Ectodermal cell (in vitro differentiated cells): ENCODE measurements around the gene OR51B4.
"Not testable (repeated sequence)": the region's sequence is repeated elsewhere in the genome, so short reads cannot be mapped to it uniquely, and the experiment has no call there.

ENCODE experiments used
- H3K27ac ChIP-seq: 2 replicates; pipeline ENCODE4 v1.7.0; 2013; ENCODE audit warnings: mild to moderate bottlenecking, low read depth, low read length; ENCODE audit not compliant: insufficient read depth, poor library complexity, severe bottlenecking
- H3K27me3 ChIP-seq: 2 replicates; pipeline ENCODE4 v1.7.0; 2013; ENCODE audit warnings: mild to moderate bottlenecking, low read length; ENCODE audit not compliant: insufficient read depth, control insufficient read depth, poor library complexity, severe bottlenecking
- H3K36me3 ChIP-seq: one replicate; pipeline ENCODE4 v1.7.0; 2013; ENCODE audit warnings: low read length; ENCODE audit not compliant: control insufficient read depth, insufficient read depth
- H3K4me1 ChIP-seq: one replicate; pipeline ENCODE4 v1.7.0; 2013; ENCODE audit warnings: low read length; ENCODE audit not compliant: control insufficient read depth, insufficient read depth
- H3K4me3 ChIP-seq: 2 replicates; pipeline ENCODE4 v1.7.0; 2013; ENCODE audit warnings: low read depth, low read length, control low read depth; ENCODE audit not compliant: insufficient read depth
- H3K9me3 ChIP-seq: 2 replicates; pipeline ENCODE4 v1.7.0; 2013; ENCODE audit warnings: mild to moderate bottlenecking, low read length, moderate library complexity; ENCODE audit not compliant: control insufficient read depth
- WGBS, 2 experiments: methylation state at CpG; one replicate each; pipeline ENCODE4 v1.1.7; 2013; ENCODE audit warnings: missing lambda C conversion rate in 2 of 2; 5-methylcytosine and 5-hydroxymethylcytosine counted together

The OR51B4 gene

DNA sequence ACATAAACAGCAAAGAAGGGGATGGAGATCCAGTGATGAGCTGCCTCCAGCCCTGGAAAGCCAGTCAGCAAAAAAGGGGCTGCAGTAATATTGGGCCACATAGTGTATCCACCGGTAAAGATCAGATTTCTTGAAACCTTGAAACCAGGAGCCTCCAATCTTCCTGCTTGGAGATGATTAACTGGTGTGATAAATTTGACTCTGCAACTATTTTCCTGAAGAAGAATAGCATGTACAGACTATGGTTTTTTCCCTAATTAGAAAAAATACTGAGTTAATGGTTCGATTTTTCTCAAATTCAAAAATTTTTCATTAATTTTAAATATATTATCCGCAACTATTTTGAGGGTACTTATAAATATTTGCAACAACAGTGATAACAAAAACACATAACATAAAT is 22.5 kb upstream of the OR51B4 start, which contains the start of gene OR51B2:
TSS of gene OR51B2 (minus strand) at position 101 of the 400 bp plus-strand sequence. CDS start at position 101, 0 bp downstream.
- Histone ChIP-seq H3K27me3 (no peaks in the 10 kb centered on the region), H3K4me3 (no peak within 1 kb of the TSS), H3K27ac (no peak within 1 kb of the TSS), H3K36me3 (no peaks in the 10 kb centered on the region), H3K9me3 (no peaks in the 10 kb centered on the region), H3K4me1 (no peaks in the 10 kb centered on the region)
- 83 to 91% methylated on average over 1 of the region's 3 CpGs for WGBS, 2 experiments

GRCh38 chr11:5317292-5317691 is 15.5 kb upstream of the OR51B4 start:
- no peaks in the 10 kb centered on the region for H3K4me1 ChIP-seq
- H3K27ac ChIP-seq, result no peak overlapping the region
- no peaks in the 10 kb centered on the region for H3K36me3 ChIP-seq
- WGBS, 2 experiments, result 88 to 94% methylated on average over 4 to 5 of the region's 5 CpGs
- no peaks in the 10 kb centered on the region for H3K9me3 ChIP-seq
- H3K27me3 ChIP-seq, result no peaks in the 10 kb centered on the region
- no peak overlapping the region for H3K4me3 ChIP-seq

DNA sequence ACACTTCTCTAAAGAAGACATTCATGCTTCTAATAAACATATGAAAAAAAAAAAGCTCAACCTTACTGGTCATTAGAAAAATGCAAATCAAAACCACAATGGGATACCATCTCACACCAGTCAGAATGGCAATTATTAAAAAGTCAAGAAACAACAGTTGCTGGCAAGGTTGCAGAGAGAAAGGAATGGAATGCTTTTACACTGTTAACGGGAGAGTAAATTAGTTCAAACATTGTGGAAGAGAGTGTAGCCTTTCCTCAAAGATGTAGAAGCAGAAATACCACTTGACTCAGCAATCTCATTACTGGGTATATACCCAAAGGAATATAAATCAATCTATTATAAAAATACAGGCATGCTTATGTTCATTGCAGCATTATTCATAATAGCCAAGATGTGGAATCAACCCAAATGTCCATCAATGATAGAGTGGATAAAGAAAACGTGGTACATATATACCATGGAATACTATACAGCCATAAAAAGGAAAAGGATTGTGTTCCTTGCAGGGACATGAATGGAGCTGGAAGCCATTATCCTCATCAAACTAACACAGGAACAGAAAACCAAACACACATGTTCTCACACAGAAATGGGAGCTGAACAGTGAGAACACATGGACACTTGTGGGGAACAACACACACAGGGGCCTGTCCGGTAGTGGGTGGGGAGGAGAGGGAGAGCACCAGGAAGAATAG is 11.7 kb upstream of the OR51B4 start:
- not testable (repeated sequence) for H3K4me1 ChIP-seq, H3K36me3 ChIP-seq, H3K27ac ChIP-seq

DNA sequence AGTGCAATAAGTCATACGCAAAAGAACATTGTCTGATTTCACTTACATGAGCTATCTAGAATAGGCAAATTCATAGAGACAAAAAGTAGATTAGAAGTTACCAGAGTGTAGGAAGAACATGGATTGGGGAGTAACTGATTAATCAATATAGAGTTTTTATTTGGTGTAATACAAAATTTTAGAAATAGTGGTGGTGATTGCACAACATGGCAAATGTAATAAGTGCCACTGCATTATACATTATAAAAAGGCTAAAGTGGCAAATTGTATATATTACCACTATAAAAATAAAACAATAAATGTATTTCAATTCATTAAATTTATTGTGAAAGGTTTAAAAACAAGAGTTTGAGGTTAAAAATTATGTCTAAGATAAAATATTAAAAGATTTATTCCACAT is 8.7 kb upstream of the OR51B4 start:
- H3K27ac ChIP-seq, result no peak overlapping the region
- no peaks in the 10 kb centered on the region for H3K4me1 ChIP-seq
- no peaks in the 10 kb centered on the region for H3K27me3 ChIP-seq
- H3K36me3 ChIP-seq, result no peaks in the 10 kb centered on the region
- no peak overlapping the region for H3K4me3 ChIP-seq
- H3K9me3 ChIP-seq, result no peaks in the 10 kb centered on the region
- WGBS, 2 experiments, result 100% methylated on average over 1 of the region's 1 CpG; no CpG with 5 or more reads in 1 of the 2 experiments

More for the DNA sequence above, 11.7 kb upstream of the OR51B4 start:
- not testable (repeated sequence) for H3K9me3 ChIP-seq, H3K27me3 ChIP-seq, H3K4me3 ChIP-seq
- WGBS, 2 experiments, result 89 to 98% methylated on average over 2 to 3 of the region's 3 CpGs

DNA sequence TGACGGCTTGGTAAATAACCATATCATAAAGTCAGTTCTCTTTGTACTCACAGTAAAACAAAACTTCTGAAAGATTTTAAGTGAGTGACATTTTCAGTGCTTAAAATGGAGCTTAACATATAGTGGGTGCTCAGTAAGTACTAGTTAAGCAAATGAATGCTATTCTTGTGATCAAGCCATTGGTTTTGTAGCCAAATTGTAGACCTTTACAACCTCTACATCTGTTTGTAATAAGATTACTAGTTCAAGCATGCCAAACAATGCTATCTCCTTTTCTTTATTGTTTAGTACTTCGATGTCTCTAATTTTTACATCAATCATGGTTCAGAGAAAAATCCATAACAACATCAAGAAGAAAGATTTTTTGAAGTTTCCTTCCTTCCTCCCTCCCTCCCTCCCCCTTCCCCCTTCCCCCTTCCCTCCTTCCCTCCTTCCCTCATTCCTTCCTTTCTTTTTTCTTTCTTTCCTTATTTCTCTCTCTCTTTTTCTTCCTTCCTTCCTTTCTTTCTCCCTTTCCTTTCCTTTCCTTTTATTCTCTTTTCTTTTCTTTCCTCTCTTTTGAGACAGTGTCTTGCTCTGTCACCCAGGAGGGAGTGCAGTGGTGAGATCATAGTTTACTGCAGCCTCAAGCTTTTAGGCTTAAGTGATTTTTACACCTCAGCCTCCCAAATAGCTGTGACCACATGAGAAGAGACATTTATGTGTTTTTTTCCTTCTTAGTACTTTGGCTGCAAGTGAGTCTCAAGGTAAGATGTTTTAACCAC is 5.7 kb upstream of the OR51B4 start:
- Histone ChIP-seq H3K9me3 (no peaks in the 10 kb centered on the region), H3K27ac (no peak overlapping the region), H3K4me3 (no peak overlapping the region), H3K4me1 (no peaks in the 10 kb centered on the region), H3K36me3 (no peaks in the 10 kb centered on the region), H3K27me3 (no peaks in the 10 kb centered on the region)
- 94 to 100% methylated on average over 1 to 2 of the region's 2 CpGs for WGBS, 2 experiments

GRCh38 chr11:5304046-5304445 is 2.3 kb upstream of the OR51B4 start:
- WGBS, 2 experiments, result 100% methylated on average over 1 of the region's 1 CpG; no CpG with 5 or more reads in 1 of the 2 experiments
- Histone ChIP-seq H3K36me3 (no peaks in the 10 kb centered on the region), H3K4me1 (no peaks in the 10 kb centered on the region), H3K4me3 (no peak overlapping the region), H3K9me3 (no peaks in the 10 kb centered on the region), H3K27ac (no peak overlapping the region), H3K27me3 (no peaks in the 10 kb centered on the region)

DNA sequence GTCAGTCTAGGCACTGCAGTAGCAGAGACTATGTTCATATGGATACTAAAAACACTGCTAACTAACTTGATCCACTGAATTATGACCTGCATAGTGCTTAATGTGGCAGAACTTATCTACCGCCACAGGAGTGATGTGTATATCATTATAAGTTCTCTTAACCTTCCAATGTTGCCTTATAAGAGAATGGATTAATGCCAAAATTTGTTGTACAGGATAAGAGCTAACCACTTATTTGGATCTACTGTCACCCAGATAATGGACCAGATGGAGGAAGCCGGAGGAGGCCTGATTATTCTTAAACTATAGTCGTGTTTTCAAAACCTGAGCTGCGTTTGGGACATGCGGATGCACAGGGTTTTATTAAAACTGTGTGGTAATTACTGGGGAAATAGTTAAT is 1.9 kb upstream of the OR51B4 start:
- WGBS, 2 experiments, result 96 to 99% methylated on average over 3 to 4 of the region's 5 CpGs
- no peaks in the 10 kb centered on the region for H3K4me1 ChIP-seq

GRCh38 chr11:5300251-5300650 is 1.5 kb downstream of the OR51B4 start:
- H3K27ac ChIP-seq, result no peak overlapping the region
- H3K4me3 ChIP-seq, result no peak overlapping the region
- H3K4me1 ChIP-seq, result no peaks in the 10 kb centered on the region
- H3K36me3 ChIP-seq, result no peaks in the 10 kb centered on the region
- H3K9me3 ChIP-seq, result no peaks in the 10 kb centered on the region
- H3K27me3 ChIP-seq, result no peaks in the 10 kb centered on the region
- 94 to 96% methylated on average over 3 of the region's 3 CpGs for WGBS, 2 experiments

More for the DNA sequence above, 1.9 kb upstream of the OR51B4 start:
- Histone ChIP-seq H3K9me3 (no peaks in the 10 kb centered on the region), H3K27ac (no peak overlapping the region), H3K4me3 (no peak overlapping the region), H3K36me3 (no peaks in the 10 kb centered on the region), H3K27me3 (no peaks in the 10 kb centered on the region)

DNA sequence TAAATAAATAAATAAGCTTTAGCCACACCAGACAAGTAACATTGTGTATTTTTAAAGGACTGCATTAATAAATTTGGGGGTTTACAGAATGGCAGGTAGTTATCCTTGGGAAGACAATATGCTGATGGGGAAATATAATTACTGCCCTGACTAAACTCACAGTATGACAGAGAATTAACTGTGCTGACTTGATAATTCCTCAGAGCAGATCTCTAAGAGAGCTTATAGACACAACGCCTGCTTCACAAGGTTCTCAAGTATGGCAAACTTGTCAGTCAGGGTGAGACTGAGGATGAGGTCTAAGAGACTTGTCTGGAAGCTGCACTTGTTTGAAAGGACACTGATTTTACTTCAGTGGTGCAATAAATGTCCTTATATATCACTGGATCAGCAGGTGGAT is 3.3 kb downstream of the OR51B4 start:
- no peaks in the 10 kb centered on the region for H3K27me3 ChIP-seq
- no peaks in the 10 kb centered on the region for H3K36me3 ChIP-seq
- no peak overlapping the region for H3K4me3 ChIP-seq
- 98 to 100% methylated on average over 1 of the region's 1 CpG for WGBS, 2 experiments
- no peaks in the 10 kb centered on the region for H3K9me3 ChIP-seq
- no peaks in the 10 kb centered on the region for H3K4me1 ChIP-seq
- no peak overlapping the region for H3K27ac ChIP-seq

DNA sequence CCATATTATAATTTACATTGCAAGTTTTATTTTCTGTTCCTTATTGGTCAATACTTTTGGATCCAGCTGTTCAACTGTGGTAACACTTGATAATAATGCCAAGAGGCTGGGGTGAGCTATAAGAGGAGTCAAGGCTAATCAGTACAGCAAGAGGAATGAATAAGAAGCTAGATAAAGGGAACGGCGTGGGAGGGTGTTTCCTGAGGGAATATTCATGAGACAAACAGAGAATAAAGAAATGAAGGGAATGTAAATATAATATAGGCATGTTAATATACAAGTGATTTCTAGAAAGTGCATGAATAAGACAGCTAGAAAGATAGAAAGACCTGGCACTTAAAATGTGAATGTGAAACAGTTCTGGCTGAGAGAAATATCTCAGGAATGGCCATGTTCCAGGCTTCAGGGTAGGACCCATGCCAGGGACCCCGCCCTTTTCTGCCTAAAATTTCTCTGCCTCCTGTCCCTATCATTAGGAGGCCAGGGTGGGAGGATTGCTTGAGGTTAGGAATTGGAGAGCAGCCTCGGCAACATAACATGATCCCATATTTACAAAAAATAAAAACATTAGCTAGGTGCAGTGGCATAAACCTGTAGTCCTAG is 3.9 kb downstream of the OR51B4 start:
- no peaks in the 10 kb centered on the region for H3K9me3 ChIP-seq
- H3K27ac ChIP-seq, result no peak overlapping the region
- H3K4me3 ChIP-seq, result no peak overlapping the region
- H3K4me1 ChIP-seq, result no peaks in the 10 kb centered on the region
- WGBS, 2 experiments, result 83 to 87% methylated on average over 3 to 4 of the region's 4 CpGs
- H3K36me3 ChIP-seq, result no peaks in the 10 kb centered on the region
- H3K27me3 ChIP-seq, result no peaks in the 10 kb centered on the region
